ENCODE results near the gene CACNA1G. TPM values are rescaled to one million over a fixed set of nuclear protein-coding genes. Genes with fewer than 3 reads are reported as not detected.

Gene CACNA1G
- total RNA-seq, 1 donor from 2014 or later, result not detected

DNA sequence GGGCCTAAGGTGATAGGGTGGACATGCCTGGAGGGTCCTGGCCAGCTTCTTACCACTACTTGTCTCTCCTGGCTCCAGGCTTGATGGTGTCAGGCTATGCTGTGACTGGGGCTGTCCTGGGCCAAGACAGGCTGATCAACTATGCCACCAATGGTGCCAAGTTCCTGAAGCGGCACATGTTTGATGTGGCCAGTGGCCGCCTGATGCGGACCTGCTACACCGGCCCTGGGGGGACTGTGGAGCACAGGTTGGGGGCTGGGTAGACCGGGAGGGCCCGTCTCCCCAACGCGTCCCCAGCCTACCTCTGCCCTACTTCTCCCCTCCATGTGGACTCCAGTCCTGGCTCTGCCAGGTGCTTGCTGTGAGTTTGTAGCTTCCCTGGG, 9.1 kb upstream of the CACNA1G start:
- no peak for DNase-seq (ENCODE audit: low read depth)
- TF ChIP-seq, protein P1, sequence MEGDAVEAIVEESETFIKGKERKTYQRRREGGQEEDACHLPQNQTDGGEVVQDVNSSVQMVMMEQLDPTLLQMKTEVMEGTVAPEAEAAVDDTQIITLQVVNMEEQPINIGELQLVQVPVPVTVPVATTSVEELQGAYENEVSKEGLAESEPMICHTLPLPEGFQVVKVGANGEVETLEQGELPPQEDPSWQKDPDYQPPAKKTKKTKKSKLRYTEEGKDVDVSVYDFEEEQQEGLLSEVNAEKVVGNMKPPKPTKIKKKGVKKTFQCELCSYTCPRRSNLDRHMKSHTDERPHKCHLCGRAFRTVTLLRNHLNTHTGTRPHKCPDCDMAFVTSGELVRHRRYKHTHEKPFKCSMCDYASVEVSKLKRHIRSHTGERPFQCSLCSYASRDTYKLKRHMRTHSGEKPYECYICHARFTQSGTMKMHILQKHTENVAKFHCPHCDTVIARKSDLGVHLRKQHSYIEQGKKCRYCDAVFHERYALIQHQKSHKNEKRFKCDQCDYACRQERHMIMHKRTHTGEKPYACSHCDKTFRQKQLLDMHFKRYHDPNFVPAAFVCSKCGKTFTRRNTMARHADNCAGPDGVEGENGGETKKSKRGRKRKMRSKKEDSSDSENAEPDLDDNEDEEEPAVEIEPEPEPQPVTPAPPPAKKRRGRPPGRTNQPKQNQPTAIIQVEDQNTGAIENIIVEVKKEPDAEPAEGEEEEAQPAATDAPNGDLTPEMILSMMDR (conservative IDR thresholded peaks at IDR 0.05; ENCODE audit: low read depth, low read length), result no peak
- no peak overlapping the region for H3K4me3 ChIP-seq (ENCODE audit: low read depth, low read length)

DNA sequence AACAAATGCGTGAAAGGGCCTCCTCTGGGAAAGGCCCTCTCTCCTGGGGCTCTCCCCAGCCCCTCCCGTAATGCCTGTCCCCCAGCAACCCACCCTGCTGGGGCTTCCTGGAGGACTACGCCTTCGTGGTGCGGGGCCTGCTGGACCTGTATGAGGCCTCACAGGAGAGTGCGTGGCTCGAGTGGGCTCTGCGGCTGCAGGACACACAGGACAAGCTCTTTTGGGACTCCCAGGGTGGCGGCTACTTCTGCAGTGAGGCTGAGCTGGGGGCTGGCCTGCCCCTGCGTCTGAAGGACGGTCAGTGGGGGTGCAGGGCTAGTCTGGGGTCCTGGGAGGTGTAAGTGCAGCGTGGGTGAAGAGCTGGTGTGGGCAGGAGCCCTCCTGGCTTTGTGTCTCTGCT, 8.6 kb upstream of the CACNA1G start:
- no peak for DNase-seq (ENCODE audit: low read depth)
- TF ChIP-seq, protein P1 (conservative IDR thresholded peaks at IDR 0.05; ENCODE audit: low read depth, low read length), result no peak

DNA sequence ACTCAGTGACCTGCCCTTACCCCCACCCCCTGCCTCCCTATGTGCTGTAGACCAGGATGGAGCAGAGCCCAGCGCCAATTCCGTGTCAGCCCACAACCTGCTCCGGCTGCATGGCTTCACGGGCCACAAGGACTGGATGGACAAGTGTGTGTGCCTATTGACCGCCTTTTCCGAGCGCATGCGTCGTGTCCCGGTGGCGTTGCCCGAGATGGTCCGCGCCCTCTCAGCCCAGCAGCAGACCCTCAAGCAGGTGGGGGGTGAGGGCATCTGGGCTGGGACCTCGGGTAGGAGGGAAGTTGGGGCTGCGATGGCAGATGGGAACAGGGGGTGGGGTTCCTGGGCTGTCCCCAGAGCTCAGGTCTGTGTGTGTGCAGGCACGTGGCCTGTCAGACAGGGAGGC, 6.3 kb upstream of the CACNA1G start:
- TF ChIP-seq, protein P1 (conservative IDR thresholded peaks at IDR 0.05; ENCODE audit: low read depth, low read length), result no peak
- H3K4me3 ChIP-seq (ENCODE audit: low read depth, low read length), result no peak overlapping the region
- no peak for DNase-seq (ENCODE audit: low read depth)

More for the DNA sequence above, 8.6 kb upstream of the CACNA1G start:
- H3K4me3 ChIP-seq (ENCODE audit: low read depth, low read length), result no peak overlapping the region

DNA sequence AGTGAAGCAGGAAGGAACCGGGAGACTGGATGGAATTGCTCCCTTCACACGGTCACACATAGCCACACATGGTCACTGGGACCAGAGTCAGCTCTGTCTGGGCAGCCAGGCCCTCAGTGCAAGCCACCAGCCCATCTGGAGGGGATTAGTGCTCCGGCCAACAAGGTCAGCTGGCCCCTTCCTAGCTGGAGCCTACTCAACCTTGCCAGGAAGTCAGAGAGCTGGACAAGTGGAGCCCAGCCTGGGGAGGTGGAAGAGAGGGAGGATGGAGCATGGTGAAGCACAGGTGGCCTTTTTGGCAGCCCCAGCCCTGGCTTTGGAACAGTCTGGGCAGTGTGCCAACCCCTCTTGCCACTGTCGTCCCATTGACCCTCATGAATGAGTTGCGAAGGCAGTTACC, 3.7 kb upstream of the CACNA1G start:
- DNase-seq (ENCODE audit: low read depth), result no peak
- no peak overlapping the region for H3K4me3 ChIP-seq (ENCODE audit: low read depth, low read length)
- TF ChIP-seq, protein P1 (conservative IDR thresholded peaks at IDR 0.05; ENCODE audit: low read depth, low read length), result no peak

DNA sequence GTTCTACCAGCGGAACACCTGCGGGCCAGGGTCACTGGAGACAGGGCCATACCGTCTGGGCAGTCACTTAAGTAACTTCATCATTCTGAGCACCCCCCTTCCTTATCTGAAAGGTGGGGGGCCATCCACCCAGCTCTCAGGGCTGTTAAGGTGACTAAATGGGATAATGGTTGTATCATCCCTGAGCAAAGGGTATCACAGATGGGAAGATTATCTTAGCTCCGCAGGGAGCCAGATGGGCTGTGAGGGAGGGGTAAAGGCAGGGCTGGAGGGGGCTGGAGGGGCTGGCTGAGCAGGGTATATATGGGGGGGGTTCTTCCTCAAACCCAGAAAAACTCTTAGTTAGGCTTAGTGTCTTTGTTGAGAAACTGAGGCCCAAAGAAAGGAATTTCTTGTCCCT, 2.9 kb upstream of the CACNA1G start:
- no peak for DNase-seq (ENCODE audit: low read depth)
- TF ChIP-seq, protein P1 (conservative IDR thresholded peaks at IDR 0.05; ENCODE audit: low read depth, low read length), result no peak
- H3K4me3 ChIP-seq (ENCODE audit: low read depth, low read length), result no peak overlapping the region

DNA sequence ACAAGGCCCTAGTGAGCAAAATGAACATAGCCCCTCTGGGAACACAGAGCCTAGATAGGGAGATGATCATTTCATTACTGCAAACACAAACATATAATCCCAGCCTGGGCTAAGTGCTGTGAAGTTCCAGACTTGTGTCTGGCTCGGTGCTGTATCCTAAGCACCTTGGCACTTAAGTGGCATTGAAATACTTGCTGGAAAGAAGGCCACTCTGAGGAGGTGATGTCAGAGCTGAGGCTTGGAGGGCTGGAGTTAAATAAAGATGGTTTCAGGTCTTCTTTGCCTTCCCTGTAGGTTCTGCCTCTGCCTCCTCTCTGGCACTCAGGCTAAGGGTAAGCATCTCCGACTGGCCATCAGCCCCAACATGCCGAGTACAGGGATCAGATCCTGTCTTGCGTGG, 2.4 kb upstream of the CACNA1G start:
- DNase-seq (ENCODE audit: low read depth), result no peak
- H3K4me3 ChIP-seq (ENCODE audit: low read depth, low read length), result no peak overlapping the region
- TF ChIP-seq, protein P1 (conservative IDR thresholded peaks at IDR 0.05; ENCODE audit: low read depth, low read length), result no peak

DNA sequence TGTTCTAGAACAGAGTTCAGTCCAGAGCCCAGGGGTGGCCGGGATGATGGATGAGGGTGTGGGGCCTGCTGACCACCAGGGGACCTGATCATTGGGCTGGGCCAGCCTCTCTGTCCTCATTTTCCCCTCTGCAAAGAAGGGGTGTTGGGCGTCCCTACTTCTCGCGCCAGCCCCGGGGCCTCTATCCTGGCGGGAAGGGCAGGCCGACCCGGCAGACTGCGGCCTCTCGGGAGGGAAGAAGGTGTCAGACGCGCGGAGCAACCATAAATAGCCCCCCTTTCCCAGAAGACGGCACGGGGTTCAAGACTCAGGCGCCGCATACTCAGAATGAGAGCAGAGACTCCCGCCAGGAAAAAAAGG, 2.0 kb upstream of the CACNA1G start:
- no peak for DNase-seq (ENCODE audit: low read depth)
- TF ChIP-seq, protein P1 (conservative IDR thresholded peaks at IDR 0.05; ENCODE audit: low read depth, low read length), result no peak
- no peak overlapping the region for H3K4me3 ChIP-seq (ENCODE audit: low read depth, low read length)

All from epithelial cell of proximal tubule (primary cell).